Natural killer cell (primary cell): ENCODE results near the gene BNIP2. TPM values are rescaled to one million over a fixed set of nuclear protein-coding genes. Genes with fewer than 3 reads are reported as not detected.

Experiments used
- ATAC-seq, 3 donors: fragments of 150-1000 bp in 2 of 3; fragments of 200-7000 bp in 1 of 3; cut with Tn5 transposase; 1 replicate in 1 of 3; 2 replicates in 2 of 3; pipeline ENCODE4 v1.10.0; 2021; ENCODE audit warnings: mild to moderate bottlenecking in 2 of 3, moderate library complexity in 2 of 3
- DNase-seq, 2 donors: peaks; one replicate each; pipeline versions ENCODE4 v3.0.0 to v3.0.0-alpha.2; 2013 to 2021; ENCODE audit warnings: mixed read lengths in 1 of 2
- H3K27ac ChIP-seq: one replicate; pipeline ENCODE4 v1.5.1; 2013; ENCODE audit warnings: mild to moderate bottlenecking, low read length
- H3K27me3 ChIP-seq: one replicate; pipeline ENCODE4 v1.6.1; 2013; ENCODE audit warnings: low read length; ENCODE audit not compliant: control insufficient read depth, insufficient read depth
- H3K36me3 ChIP-seq: one replicate; pipeline ENCODE4 v1.6.1; 2013; ENCODE audit warnings: low read length; ENCODE audit not compliant: control insufficient read depth, insufficient read depth
- H3K4me1 ChIP-seq: one replicate; pipeline ENCODE4 v1.6.1; 2013; ENCODE audit warnings: low read length; ENCODE audit not compliant: control insufficient read depth, insufficient read depth
- H3K4me3 ChIP-seq: one replicate; pipeline ENCODE4 v1.5.1; 2013; ENCODE audit warnings: low read length
- H3K9me3 ChIP-seq: one replicate; pipeline ENCODE4 v1.6.1; 2013; ENCODE audit warnings: low read length; ENCODE audit not compliant: control insufficient read depth, insufficient read depth
- H3K27ac Mint-ChIP-seq, 2 donors: one replicate each; pipeline ENCODE4 v1.8.0; 2022; ENCODE audit warnings: mild to moderate bottlenecking in 2 of 2, mixed read lengths in 2 of 2, moderate library complexity in 1 of 2
- H3K27me3 Mint-ChIP-seq, 2 donors: one replicate each; pipeline ENCODE4 v1.8.0; 2022; ENCODE audit warnings: low read depth in 2 of 2, mixed read lengths in 2 of 2
- H3K36me3 Mint-ChIP-seq: one replicate; pipeline ENCODE4 v1.8.0; 2022; ENCODE audit warnings: mixed read lengths
- H3K4me1 Mint-ChIP-seq, 2 donors: one replicate each; pipeline ENCODE4 v1.8.0; 2022; ENCODE audit warnings: mixed read lengths in 2 of 2
- H3K4me3 Mint-ChIP-seq: one replicate; pipeline ENCODE4 v1.8.0; 2022; ENCODE audit warnings: mild to moderate bottlenecking, moderate library complexity, mixed read lengths
- H3K9me3 Mint-ChIP-seq, 2 donors: one replicate each; pipeline ENCODE4 v1.8.0; 2022; ENCODE audit warnings: mixed read lengths in 2 of 2
- WGBS: methylation state at CpG from one replicate; pipeline ENCODE4 v1.1.7; 2013; ENCODE audit warnings: missing lambda C conversion rate; ENCODE audit not compliant: insufficient coverage; 5-methylcytosine and 5-hydroxymethylcytosine counted together
- intact Hi-C: fragments of 100-400 bp; cut with micrococcal nuclease; formaldehyde crosslinking; loops from one replicate; pipeline ENCODE4 v1.14.2; 2022
- total RNA-seq, 4 donors: library from RNA; stranded (reverse); fragments of 120-200 nt in 1 of 4; gene quantifications; one replicate each; pipeline versions ENCODE4 v1.2.3 to v1.2.4, GENCODE V29; 2013 to 2022
- TF ChIP-seq, protein P1 (sequence below): fragments of 200-600 bp; IDR thresholded peaks from one replicate; pipeline ENCODE4 v1.8.0; 2022; ENCODE audit warnings: antibody characterized with exemption

BNIP2 gene
- total RNA-seq, 3 donors from 2014 or later (not counting 1 experiment from before 2014, with no cell fraction given), result 103 to 118 (median 105) TPM

DNA sequence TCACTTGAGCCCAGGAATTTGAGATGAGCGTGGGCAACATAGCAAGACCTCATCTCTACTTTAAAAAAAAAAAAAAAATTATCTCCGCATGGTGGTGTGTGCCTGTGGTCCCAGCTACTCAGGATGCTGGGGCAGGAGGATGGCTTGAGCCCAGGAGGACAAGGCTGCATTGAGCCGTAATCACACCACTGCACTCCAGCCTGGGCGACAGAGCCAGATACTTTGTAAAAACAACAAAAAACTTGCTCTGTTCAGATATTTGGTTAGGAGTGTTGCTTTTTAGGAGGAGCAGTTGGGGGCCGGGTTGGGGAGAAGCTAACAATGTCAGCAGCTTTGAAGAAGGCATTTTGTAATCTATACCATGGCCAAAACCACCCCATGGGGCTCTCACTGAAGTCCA is 73.5 kb downstream of the BNIP2 start:
- no peak for ATAC-seq
- no peak overlapping the region for H3K4me3 Mint-ChIP-seq
- no peaks in the 10 kb centered on the region for H3K4me1 ChIP-seq
- H3K27ac Mint-ChIP-seq, result no peak overlapping the region
- intact Hi-C loops, result no loop called here
- no peaks in the 10 kb centered on the region for H3K27me3 ChIP-seq
- TF ChIP-seq, protein P1, sequence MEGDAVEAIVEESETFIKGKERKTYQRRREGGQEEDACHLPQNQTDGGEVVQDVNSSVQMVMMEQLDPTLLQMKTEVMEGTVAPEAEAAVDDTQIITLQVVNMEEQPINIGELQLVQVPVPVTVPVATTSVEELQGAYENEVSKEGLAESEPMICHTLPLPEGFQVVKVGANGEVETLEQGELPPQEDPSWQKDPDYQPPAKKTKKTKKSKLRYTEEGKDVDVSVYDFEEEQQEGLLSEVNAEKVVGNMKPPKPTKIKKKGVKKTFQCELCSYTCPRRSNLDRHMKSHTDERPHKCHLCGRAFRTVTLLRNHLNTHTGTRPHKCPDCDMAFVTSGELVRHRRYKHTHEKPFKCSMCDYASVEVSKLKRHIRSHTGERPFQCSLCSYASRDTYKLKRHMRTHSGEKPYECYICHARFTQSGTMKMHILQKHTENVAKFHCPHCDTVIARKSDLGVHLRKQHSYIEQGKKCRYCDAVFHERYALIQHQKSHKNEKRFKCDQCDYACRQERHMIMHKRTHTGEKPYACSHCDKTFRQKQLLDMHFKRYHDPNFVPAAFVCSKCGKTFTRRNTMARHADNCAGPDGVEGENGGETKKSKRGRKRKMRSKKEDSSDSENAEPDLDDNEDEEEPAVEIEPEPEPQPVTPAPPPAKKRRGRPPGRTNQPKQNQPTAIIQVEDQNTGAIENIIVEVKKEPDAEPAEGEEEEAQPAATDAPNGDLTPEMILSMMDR, result no peak
- H3K36me3 ChIP-seq, result no peaks in the 10 kb centered on the region
- H3K27ac ChIP-seq, result no peak overlapping the region
- no peaks in the 10 kb centered on the region for H3K9me3 ChIP-seq
- no peaks in the 10 kb centered on the region for H3K36me3 Mint-ChIP-seq
- peaks cover 5 to 6% of the 10 kb centered on the region in 2 donors for H3K4me1 Mint-ChIP-seq
- H3K9me3 Mint-ChIP-seq, result no peaks in the 10 kb centered on the region
- H3K27me3 Mint-ChIP-seq, result peaks cover 30 to 49% of the 10 kb centered on the region in 2 donors
- DNase-seq, result no peak
- WGBS, result 99% methylated on average over 5 of the region's 5 CpGs
- no peak overlapping the region for H3K4me3 ChIP-seq

DNA sequence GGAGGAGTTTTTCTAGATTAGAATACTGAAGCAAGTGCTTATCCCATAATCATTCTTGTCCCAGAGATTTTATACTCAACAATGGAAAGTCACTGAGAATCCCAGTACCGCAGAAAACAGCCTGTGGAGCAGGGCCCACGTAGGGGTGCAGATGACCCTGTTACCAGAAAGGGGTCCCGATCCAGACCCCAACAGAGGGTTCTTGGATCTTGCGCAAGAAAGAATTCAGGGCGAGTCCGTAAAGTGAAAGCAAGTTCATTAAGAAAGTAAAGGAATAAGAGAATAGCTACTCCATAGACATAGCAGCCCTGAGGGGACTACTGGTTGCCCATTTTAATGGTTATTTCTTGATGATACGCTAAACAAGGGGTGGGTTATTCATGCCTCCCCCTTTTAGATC is 75.0 kb downstream of the BNIP2 start:
- WGBS, result 95% methylated on average over 7 of the region's 7 CpGs
- no peak for DNase-seq
- Histone ChIP-seq H3K9me3 (no peaks in the 10 kb centered on the region), H3K36me3 (no peaks in the 10 kb centered on the region), H3K4me1 (no peaks in the 10 kb centered on the region), H3K27ac (no peak overlapping the region), H3K27me3 (no peaks in the 10 kb centered on the region), H3K4me3 (no peak overlapping the region)
- peaks cover 26 to 49% of the 10 kb centered on the region in 2 donors for H3K27me3 Mint-ChIP-seq
- H3K9me3 Mint-ChIP-seq, result no peaks in the 10 kb centered on the region
- H3K27ac Mint-ChIP-seq, result no peak overlapping the region
- no peaks in the 10 kb centered on the region for H3K36me3 Mint-ChIP-seq
- intact Hi-C loops, result no loop called here
- H3K4me3 Mint-ChIP-seq, result no peak overlapping the region
- no peak for ATAC-seq
- TF ChIP-seq, protein P1, result no peak
- peaks cover 5 to 6% of the 10 kb centered on the region in 2 donors for H3K4me1 Mint-ChIP-seq

DNA sequence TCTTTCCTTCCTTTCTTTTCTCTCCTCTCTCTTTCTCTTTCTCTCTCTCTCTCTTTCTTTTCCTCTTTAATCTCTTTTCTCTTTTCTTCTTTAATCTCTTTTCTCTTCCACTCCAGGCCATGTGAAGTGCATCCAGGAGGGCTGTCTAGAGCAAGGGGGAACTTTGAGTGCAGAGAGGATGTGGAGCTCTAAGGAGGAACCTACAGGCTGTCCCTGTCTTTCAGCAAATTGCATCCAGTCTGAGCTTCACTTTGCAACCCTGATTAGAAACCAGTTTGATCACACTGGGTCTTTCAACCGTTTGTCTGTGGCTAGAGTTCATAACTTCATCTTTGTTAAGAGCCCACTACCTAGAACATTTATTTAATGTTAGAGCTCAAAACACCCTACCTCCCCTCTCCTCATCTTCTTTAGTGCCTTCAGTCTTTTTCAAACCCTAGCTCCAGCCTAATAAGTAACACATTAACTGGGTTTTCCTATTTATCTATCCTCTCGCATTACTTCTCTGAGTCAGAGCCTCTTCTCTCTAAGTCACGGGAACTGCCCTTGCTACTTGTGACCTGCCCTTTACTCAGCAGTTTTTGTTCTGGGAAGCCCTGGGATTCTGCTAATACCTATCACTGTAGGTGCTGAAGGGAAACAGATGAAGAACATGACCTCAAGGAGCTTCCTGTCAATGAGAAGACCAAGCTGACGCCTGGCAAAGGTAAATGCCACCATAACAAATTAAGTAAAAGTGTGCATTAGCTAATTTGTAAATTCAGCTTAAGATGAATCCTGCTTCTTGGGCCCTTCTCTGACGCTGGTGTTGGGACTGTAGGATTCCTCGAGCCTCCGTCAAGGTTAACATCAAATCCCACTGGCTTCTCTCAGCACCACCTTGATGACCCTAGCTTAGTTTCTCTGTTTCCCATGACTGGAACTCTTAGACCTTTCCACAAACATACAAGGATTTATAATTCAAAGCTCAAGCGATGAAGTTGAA is 77.6 kb downstream of the BNIP2 start, which contains the start of gene GCNT3:
Gene GCNT3, plus strand, starts transcription at position 508 of the 985 bp plus-strand sequence. CDS start 6,456 bp downstream, outside the sequence.
- H3K9me3 ChIP-seq, result no peaks in the 10 kb centered on the region
- intact Hi-C loops, result no loop called here
- H3K4me1 ChIP-seq, result no peaks in the 10 kb centered on the region
- H3K27me3 ChIP-seq, result no peaks in the 10 kb centered on the region
- TF ChIP-seq, protein P1, result no peak
- H3K36me3 Mint-ChIP-seq, result no peaks in the 10 kb centered on the region
- no peak within 1 kb of the TSS for H3K27ac ChIP-seq
- 87% methylated on average over 8 of the region's 8 CpGs for WGBS
- H3K9me3 Mint-ChIP-seq, result no peaks in the 10 kb centered on the region
- ATAC-seq (no peak), DNase-seq (no peak)
- peaks cover 5 to 6% of the 10 kb centered on the region in 2 donors for H3K4me1 Mint-ChIP-seq
- peaks cover 19 to 40% of the 10 kb centered on the region in 2 donors for H3K27me3 Mint-ChIP-seq
- H3K27ac Mint-ChIP-seq, result no peak within 1 kb of the TSS
- no peak within 1 kb of the TSS for H3K4me3 ChIP-seq
- no peak within 1 kb of the TSS for H3K4me3 Mint-ChIP-seq
- H3K36me3 ChIP-seq, result no peaks in the 10 kb centered on the region
